Subcutaneous adipose tissue (tissue), 4 donors: ENCODE measurements around the gene TGFBR3L. TPM values are rescaled to one million over a fixed set of nuclear protein-coding genes. Genes with fewer than 3 reads are reported as not detected.

Source experiments
- CTCF ChIP-seq: fragments of 450-650 bp; IDR thresholded peaks from one replicate; pipeline ENCODE4 v1.5.1; 2016; ENCODE audit warnings: low read depth, mild to moderate bottlenecking, control low read depth, antibody characterized with exemption, moderate library complexity
- total RNA-seq, 4 donors: library from RNA; depleted of rRNA; stranded (reverse); fragments of >200 nt; gene quantifications; one replicate each; pipeline ENCODE4 v1.1.0, GENCODE V29; 2016

Gene TGFBR3L
- total RNA-seq, 4 donors from 2014 or later: not detected

GRCh38 chr19:7968008-7968795 lies 53.6 kb downstream of the TGFBR3L start:
- TF ChIP-seq CTCF: no peak

Other genes starting within 250 kb of the TGFBR3L start
- gene RETN, start 245.8 kb upstream of the TGFBR3L start, total RNA-seq: 1 to 10 TPM in 2 of 4 donors, not detected in 2; 1.5 to 1.8 TPM
- gene MCEMP1, start 237.7 kb upstream of the TGFBR3L start, total RNA-seq: 1 to 10 TPM in 3 of 4 donors, not detected in 1; 1.1 to 8.5 (median 1.3) TPM
- gene TRAPPC5, start 234.0 kb upstream of the TGFBR3L start, total RNA-seq: 100 to 1,000 TPM in 1 of 4 donors, 10 to 100 TPM in 3; 59.9 to 114 (median 72.2) TPM
- under 1 TPM in 3 of 4 donors, not detected in 1; 0.49 to 0.88 (median 0.68) TPM for gene FCER2, start 212.7 kb upstream of the TGFBR3L start, total RNA-seq
- 1 to 10 TPM; 1.7 to 4.0 (median 3.1) TPM for gene CLEC4G, start 182.7 kb upstream of the TGFBR3L start, total RNA-seq
- 10 to 100 TPM; 17.5 to 24.8 (median 21.8) TPM for gene CD209, start 167.3 kb upstream of the TGFBR3L start, total RNA-seq
- not detected for gene CLEC4M, start 151.6 kb upstream of the TGFBR3L start, total RNA-seq
- 10 to 100 TPM in 2 of 4 donors, 1 to 10 TPM in 2; 6.3 to 12.1 (median 9.9) TPM for gene EVI5L, start 84.6 kb upstream of the TGFBR3L start, total RNA-seq
- not detected for gene PRR36, start 40.4 kb upstream of the TGFBR3L start, total RNA-seq
- 1 to 10 TPM in 1 of 4 donors, under 1 TPM in 3; 0.19 to 1.5 (median 0.50) TPM for gene LRRC8E, start 26.3 kb upstream of the TGFBR3L start, total RNA-seq
- 10 to 100 TPM in 3 of 4 donors, 1 to 10 TPM in 1; 9.9 to 16.2 (median 12.4) TPM for gene MAP2K7, start 11.0 kb upstream of the TGFBR3L start, total RNA-seq
- gene SNAPC2, start 5.5 kb downstream of the TGFBR3L start, total RNA-seq: 10 to 100 TPM in 1 of 4 donors, 1 to 10 TPM in 3; 6.4 to 13.0 (median 9.4) TPM
- gene CTXN1, start 11.3 kb downstream of the TGFBR3L start, total RNA-seq: under 1 TPM in 3 of 4 donors, not detected in 1; 0.66 to 0.94 (median 0.68) TPM
- 10 to 100 TPM; 31.6 to 44.1 (median 38.0) TPM for gene TIMM44, start 28.8 kb downstream of the TGFBR3L start, total RNA-seq
- 10 to 100 TPM; 17.8 to 30.7 (median 26.1) TPM for gene ELAVL1, start 90.8 kb downstream of the TGFBR3L start, total RNA-seq
- not detected for gene CCL25, start 137.9 kb downstream of the TGFBR3L start, total RNA-seq
- gene FBN3, start 234.8 kb downstream of the TGFBR3L start, total RNA-seq: not detected